HG02870 (cell line): Measurements from ENCODE around the gene MZT1.
"Not testable (repeated sequence)": the region's sequence is repeated elsewhere in the genome, so short reads cannot be mapped to it uniquely, and the experiment has no call there.

Source experiments
- ATAC-seq: cut with Tn5 transposase; IDR thresholded peaks from one replicate; pipeline ENCODE4 v1.9.1; 2021; ENCODE audit warnings: mild to moderate bottlenecking, moderate library complexity; ENCODE audit not compliant: unreplicated experiment

The MZT1 gene, protein sequence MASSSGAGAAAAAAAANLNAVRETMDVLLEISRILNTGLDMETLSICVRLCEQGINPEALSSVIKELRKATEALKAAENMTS

DNA sequence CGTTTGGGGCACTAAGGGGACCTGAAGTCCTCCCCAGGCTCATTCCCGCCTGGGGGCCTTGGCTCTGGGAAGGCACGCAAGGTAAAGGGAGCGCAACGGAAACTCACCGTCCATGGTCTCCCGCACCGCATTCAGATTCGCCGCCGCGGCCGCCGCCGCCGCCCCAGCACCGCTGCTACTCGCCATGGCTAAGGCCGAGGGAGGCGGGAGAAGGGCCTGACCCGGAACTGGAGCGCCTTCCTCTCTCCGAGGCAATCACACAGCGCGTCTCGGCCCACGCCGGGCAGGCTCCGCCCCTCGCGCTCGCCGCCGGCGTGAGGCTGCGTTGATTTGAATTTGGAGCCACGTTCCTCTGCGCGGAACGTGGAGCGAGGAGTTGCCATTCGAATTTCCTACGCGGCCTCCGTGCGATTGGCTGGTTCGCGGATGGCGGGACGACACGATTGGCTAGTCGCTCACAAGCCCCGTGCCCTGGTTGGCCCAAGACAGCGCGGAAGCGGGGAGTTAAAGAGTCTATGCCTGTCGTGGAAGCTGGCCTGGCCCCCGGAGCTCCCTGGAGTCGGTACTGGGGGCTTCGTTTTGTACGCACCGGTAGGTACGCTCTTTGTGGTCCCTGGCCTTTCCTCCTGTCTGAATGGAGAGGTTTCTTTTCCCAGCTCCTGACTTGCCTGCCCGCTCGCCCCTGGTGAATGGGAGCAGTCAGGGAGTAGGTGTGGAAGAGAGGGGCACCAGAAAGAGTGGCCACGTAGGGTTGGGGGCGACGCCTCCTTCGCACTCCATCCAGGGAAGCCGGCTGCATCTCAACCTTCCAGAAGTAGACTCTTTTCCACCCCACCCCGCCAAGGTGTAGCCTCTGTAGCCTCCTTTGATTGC, at the start of gene MZT1, which contains the start of gene BORA:
MZT1 (minus strand) TSS at position 213 of the 873 bp plus-strand sequence; CDS start at position 186, 27 bp downstream.
BORA (plus strand) TSS at position 507 of the 873 bp plus-strand sequence. CDS start 1,018 bp downstream, outside the sequence.
- peak; percentile 94 for ATAC-seq

DNA sequence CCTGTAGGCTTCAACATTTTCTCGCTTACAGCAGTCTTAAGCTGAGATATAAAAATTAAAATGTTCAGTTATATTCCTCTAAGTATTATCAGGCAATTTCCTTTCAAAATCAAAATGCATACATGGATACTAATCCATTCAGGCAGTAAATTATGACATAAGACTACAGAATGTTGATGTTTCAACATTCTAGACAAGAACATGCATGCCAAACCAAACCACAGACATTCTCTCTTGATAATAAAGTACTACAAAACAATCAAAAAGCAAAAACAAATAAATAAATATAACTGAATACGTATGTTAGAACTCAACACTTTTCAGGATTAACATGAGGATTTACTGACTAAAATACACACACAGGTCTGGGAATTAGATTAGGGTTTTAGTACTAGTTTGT, 46.6 kb upstream of the MZT1 start:
- ATAC-seq = no peak

DNA sequence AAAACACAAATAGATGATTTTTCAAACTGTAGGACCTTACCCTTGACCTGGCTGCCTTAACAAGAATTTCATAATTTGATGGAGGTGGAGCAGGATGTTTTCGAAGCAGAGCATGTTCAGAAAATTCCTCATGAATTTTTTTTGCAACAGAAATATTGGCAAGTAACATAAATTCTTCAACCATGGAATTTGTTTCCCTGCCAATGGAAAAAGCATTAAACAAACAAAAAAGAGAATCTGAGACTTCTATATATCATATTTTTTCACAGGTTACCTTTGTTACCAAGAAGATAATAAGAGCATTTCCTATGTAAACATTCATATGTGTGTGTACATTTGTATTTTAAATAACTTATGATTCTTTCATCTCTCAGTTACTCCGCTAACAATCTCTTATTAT, 36.0 kb upstream of the MZT1 start:
- no peak for ATAC-seq

DNA sequence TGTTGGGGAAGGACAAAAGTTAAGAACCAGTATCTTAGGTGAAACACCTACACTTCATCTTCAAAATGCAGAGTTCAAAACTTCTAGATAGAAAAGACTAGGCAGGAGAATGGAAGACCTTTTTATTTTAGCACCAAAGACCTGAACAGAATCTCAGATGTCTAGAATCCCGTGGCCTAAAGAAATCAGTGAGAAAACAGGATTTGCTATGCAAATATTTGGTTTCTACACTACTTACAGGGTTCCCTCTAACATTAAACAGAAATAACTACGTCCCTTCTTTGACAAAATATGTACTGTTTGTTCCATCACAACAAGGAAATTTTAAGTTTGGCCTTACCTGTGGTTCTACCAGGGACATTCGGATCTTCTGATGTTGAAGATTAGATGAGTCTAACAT, 32.8 kb upstream of the MZT1 start:
- no peak for ATAC-seq

DNA sequence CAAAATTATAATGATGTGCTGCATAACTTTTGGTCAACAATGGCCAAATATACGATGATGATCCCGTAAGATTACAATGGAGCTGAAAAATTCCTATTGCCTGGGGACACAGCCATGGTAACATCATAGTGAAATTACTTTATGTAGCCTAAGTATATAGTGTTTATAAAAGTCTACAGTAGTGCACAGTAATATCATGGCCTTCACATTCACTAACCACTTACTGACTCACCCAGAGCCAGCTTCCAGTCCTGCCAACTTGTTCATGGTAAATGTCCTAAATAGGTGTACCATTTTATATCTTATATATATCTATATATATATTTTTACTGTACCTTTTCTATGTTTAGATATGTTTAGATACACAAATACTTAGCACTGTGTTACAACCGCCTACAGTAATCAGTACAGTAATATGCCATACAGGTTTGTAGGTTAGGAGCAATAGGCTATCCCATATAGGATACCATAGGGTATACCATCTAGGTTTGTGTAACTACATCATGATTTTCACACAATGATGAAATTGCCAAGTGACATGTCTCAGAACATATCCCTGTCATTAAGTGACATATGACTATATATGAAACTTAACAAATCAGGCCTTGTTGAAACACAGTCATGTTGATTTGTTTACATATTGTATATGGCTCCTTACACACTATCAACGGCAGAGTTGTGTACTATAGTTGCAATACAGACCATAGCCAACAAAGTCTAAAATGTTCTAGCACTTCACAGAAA, 30.5 kb upstream of the MZT1 start:
- no peak for ATAC-seq

DNA sequence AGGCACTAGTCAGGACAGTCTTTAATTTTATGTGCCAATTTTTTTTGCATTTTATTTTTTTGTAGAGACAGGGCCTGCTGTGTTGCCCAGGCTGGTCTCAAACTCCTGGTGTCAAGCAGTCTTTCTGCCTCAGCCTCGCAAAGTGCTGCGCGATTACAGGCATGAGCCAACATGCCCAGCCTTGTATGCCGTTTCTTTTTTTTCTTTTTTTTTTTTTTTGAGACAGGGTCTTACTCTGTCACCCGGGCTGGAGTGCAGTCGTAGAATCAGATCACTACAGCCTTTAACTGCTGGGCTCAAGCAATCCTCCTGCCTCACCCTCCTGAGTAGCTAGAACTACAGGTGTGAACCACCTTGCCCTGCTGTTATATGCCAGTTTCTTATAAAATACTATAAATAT, 26.7 kb upstream of the MZT1 start:
- no peak for ATAC-seq

DNA sequence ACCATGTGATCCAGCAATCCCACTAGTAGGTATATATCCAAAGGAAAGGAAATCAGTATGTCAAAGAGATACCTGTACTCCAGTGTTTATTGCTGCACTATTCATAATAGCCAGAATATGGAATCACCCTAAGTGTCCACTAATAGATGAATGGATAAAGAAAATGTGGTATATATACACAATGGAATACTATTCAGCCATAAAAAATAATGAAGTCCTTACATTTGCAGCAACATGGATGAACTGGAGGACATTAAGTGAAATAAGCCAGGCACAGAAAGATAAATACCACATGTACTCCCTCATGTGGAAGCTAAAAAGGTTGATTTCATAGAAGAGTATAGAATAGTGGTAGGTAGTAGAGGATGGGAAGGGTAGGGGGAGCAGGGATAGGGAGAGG, 23.8 kb upstream of the MZT1 start:
- no peak for ATAC-seq

DNA sequence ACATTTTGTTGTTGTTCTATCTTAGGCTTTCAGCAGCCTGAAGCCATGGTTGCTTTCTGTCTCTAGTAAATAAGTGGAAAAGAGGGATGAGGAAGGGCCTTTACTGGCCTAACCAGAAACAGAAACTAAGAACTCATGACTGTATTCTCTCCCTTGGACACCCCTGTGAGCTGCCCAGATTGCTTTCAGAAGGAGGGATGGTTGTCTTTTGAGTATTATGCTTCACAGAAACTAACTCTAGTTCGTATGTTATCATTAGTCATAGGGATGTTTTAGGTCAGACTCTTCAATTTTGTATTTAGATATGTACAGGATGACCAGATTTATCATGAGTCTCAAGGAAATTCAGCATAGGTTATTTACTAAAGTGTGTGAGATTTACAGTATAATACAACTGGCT, 17.8 kb upstream of the MZT1 start:
- ATAC-seq = peak; percentile 77

DNA sequence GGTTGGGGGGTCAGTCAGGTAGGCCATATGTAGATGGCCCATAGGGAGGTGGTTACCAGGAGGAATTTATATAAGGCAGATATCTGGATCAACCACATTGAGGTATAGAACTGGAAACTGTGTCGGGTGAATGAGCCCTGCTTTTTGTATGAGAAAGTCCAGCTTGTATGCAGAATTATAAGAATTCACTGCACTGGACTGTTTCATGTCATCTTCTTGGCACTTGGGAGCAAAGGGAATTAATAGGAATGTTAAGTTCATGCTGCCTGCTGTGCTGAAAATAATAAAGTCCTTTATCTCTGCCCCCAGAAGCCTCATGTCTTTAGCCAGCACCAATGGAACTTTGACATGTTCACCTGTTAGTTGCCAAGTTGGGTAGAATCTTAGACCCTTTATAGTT, 12.6 kb upstream of the MZT1 start:
- ATAC-seq = no peak

DNA sequence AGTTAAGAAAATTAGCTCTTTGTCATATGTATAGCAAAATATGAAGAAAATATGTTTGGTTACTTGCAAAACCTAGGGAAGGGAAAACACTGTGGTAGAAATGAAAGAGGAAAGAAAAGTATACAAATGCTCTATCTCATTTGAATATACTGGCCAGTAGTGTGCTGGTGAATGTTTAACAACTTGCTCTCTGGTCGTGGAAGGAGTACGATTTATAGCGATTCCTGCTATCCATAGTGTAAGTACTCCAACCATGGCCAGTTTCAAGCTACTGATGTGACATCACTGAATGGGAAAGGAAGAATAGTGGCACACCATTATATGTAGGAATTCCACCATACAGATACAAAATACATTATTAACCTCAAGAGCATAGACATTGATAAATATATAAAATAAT, 9.6 kb upstream of the MZT1 start:
- ATAC-seq = no peak

DNA sequence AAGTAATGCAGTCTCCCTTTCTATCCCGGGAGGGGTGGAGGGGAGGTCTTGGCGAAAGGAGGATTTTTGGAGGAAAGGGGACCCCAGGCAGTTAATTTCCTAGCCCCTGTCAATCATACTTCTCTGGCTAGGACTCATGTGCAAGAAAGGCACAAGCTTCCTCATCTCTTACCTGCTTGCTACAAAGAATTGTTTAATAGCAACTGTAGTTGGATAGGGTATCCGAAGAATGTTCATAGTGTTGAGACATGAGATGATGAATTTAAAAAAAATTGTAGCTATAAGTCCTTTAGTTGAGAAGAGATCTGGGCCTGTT, 819 bp upstream of the MZT1 start:
- ATAC-seq = no peak

DNA sequence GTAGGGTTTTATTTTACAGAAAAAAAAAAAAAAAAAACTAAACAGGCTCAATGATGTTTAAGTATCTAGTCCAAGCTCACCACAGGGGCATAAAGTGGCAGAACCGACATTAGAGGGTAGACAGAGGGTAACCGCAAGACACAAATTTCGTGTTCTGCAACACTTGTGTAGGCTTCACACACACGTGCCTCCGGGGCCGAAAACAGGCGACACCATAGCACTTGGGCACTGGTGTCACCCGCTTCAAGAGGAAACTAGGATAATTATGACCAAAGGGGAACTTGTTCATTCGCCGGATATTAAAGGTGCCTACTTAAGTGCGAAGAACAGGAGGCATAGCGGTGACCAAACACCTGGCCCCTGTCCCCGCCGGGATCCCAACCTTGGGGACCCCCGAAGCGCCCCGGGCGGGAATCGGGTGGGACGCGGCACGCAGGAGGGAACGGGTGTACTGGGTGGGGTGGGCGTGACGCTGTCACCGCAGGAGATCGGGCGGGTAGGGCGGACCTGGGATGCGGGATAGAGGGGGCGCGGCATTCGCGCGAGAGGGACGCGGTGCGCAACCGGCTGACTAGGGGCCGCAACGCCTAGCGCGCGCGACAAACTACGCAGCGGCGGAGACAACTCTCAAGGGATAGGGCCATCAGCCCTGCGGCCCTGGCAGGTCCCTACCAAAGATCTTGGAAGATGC, 558 bp downstream of the MZT1 start:
- ATAC-seq = peak; percentile 22

DNA sequence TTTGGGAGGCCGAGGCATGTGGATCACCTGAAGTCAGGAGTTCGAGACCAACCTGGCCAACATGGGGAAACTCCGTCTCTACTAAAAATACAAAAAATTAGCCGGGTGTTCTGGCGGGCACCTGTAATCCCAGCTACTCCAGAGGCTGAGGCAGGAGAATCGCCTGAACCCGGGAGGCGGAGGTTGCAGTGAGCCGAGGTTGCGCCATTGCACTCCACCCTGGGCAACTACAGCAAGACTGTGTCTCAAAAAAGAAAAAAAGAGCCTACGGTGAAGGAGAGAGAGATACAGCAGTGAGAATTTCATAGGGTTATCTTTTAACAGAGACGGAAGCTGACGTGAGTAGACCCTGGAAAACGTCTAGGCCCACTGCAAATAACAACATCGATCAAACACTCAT, 1.2 kb downstream of the MZT1 start:
- not testable (repeated sequence) for ATAC-seq

DNA sequence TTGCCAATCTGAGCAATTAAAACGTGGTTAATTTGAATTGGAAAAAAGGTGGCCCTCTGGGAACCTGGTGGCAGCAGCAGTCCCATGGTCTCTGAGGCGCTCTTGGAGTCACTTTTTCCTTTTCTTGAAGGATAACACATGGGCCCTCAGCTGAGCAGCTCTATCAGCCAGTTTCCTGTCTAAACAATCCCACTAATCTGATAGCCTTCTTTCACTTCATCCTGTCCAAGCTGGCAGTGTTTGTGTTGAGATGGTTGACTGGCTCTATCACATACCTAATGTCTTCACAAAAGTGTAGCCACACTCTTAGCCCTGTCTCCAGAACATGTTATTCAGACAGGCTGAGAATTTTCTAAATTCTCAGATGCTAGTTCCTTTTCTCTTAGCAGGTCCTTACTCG, 10.7 kb downstream of the MZT1 start:
- no peak for ATAC-seq

DNA sequence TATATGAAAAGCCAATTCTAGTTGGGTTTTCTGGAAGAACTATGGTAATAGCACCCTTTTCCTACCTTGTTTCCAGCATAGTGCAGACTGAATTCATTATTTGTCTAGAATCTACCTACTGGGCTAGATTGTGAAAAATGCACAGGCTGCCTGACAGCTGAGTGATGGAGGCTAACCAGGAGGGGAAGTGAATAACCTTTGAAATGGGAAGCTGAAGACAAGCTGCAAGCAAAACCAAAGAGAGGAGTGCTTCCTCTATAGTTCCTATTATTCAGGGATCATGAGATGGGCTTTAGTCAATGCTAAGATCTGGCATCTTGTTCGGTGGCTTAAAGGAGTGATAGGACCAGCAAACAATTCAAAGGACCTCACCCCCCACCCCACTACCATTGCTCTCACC, 26.9 kb downstream of the MZT1 start:
- ATAC-seq = no peak

DNA sequence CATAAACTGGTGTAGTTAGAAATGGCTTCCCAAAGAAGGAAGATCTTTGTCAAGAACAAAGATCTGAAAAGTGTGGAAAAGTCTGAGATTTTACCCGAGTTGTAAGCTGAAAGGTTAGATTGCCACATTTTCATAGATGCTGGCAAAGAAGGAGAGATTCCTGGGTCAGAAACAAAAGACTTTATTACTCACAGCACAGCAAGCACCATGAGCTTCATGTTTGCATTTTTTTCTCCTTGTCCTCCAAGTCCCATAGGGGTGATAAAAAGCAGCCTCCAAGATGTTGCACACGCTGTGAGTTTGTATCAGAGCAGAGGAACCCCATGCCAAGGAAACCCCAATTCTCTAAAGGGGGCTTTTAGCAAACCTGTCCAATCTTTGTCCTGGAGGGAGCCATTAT, 29.3 kb downstream of the MZT1 start:
- no peak for ATAC-seq

DNA sequence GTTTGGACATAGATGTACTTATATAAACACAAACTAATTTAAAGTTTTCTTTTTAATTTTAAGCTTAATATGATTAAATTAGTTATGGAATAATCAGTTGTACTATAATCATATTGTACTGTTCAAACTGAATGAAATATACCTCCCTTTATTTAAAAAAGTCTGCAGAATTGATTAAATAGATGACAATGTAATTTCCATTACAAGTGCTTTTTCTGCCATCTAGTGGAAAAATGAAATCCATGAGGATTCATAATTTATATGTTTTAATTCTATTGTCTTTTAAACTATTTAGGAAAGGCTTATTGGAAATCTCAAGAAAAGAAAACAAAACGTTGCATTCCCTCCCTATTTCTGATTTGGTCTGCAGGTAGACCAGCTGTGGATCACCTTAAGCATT, 30.9 kb downstream of the MZT1 start:
- no peak for ATAC-seq

DNA sequence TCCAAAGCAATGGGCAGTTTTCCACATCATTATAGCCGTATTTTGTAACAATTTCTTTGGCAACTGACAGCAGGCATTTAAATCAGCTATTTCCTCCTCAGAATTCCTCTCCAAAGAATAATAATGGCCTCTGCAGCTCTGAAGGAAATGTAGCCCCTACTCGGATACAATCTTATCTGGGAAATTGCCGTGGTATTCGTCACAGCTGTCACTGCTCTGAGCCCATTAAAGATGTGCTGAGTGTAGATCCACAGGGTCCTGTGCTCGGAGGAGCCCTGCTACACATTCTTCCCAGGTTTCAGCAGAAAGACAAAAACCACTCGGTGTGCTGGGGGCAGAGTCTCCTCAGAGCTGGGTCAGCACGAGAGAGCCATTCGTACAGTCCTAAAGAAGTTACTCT, 33.1 kb downstream of the MZT1 start:
- no peak for ATAC-seq

DNA sequence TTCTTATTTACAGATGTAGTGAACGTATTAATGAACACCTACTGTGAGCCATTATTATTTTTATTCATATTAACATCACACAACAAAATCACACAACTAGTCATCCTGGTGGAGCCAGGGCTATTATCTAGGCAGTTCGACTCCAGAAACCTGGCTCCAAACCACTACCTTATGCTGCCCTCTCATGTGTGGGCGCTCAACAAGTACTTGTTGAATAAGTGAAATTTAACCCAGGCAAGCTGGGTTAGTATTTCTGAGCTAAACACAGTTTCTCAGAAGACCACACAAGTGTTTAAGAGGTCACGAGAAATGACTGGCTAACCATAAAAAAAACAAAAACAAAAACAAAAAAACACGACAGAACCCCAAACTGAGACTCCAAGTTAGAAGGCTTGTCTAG, 33.6 kb downstream of the MZT1 start:
- no peak for ATAC-seq

DNA sequence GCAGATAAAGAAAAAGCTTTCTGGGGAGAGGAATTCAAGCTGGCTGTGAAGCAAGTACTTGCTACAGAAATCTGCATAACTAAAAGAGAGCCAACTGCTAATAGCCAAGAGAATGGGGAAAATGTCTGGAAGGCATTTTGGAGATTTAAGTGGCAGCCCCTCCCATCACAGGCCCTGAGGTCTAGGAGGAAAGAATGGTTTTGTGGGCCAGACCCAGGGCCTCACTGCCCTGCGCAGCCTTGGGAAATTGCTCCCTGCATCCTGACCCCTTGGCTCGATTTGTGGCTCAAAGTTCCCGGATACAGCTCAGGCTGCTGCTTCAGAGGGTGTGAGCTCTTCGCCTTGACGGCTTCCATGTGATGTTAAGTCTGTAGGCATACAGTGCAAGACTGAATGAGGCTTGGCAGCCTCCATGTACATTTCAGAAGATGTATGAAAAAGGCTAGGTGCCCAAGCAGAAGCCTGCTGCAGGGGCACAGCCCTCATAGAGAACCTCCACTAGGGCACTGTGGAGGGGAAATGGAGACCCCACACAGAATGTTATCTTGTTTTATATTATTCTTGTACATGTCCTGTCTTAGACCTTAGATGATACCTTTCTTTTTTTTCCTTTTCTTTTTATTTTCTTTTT, 34.4 kb downstream of the MZT1 start:
- no peak for ATAC-seq

DNA sequence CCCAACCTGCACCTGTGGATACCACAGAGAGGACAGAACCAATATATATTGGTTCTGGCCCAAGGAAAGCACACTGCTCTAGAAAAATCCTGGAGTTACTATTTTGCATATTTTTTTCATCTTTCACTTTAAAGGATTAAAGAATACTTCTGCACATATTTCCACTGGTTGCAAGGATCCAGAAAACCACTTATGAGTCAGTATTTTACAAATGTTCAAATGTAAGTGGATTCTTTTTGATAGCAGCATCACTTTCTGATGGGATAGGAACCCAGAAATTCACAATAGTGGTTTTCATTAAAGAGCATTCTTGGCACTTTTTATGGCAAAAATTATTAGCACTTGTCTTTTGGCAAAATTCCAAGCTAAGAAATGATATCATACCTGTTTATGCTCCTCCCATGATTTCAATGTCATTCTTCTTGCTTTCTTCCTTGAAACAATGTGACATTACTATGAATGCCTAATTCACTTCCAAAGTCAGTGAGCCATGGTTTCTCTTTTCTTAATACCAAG, 38.2 kb downstream of the MZT1 start:
- no peak for ATAC-seq
